Tibial artery (tissue), 4 donors: ENCODE results near the gene ELMO2.

ENCODE experiments used
- DNase-seq, 2 donors: peaks; one replicate each; pipeline ENCODE4 v3.0.0-alpha.2; 2019
- H3K27ac ChIP-seq, 2 donors: fragments of 200-600 bp; sonication (generic) in 1 of 2; 1 replicate in 1 of 2; 2 replicates in 1 of 2; pipeline ENCODE4 v1.5.1; 2018 to 2019; ENCODE audit warnings: mild to moderate bottlenecking in 1 of 2
- H3K27me3 ChIP-seq, 2 donors: fragments of 200-600 bp; sonication (generic) in 1 of 2; one replicate each; pipeline versions ENCODE4 v1.5.1 to v1.6.0; 2016 to 2019
- H3K36me3 ChIP-seq, 3 donors: fragments of 200-600 bp; sonication (generic) in 2 of 3; one replicate each; pipeline ENCODE4 v1.5.1; 2016 to 2019; ENCODE audit warnings: mild to moderate bottlenecking in 2 of 3
- H3K4me1 ChIP-seq, 4 donors: fragments of 200-600 bp; sonication (generic) in 2 of 4; 1 replicate in 3 of 4; 2 replicates in 1 of 4; pipeline ENCODE4 v1.5.1; 2016 to 2019
- H3K4me3 ChIP-seq, 2 donors: fragments of 200-600 bp; sonication (generic) in 1 of 2; 1 replicate in 1 of 2; 2 replicates in 1 of 2; pipeline ENCODE4 v1.5.1; 2018 to 2019; ENCODE audit warnings: mild to moderate bottlenecking in 2 of 2
- H3K9me3 ChIP-seq, 3 donors: fragments of 200-600 bp; sonication (generic) in 1 of 3; one replicate each; pipeline ENCODE4 v1.5.1; 2016 to 2019
- intact Hi-C: fragments of 100-400 bp; cut with DNase I; formaldehyde crosslinking; loops from one replicate; pipeline ENCODE4 v1.15.0; 2023; ENCODE audit warnings: low total_unique reads
- TF ChIP-seq, protein P1 (sequence below), 2 experiments: fragments of 200-600 bp in 1 of 2; fragments of 450-650 bp in 1 of 2; IDR thresholded peaks; one replicate each; pipeline ENCODE4 v1.5.1; 2017 to 2019; ENCODE audit warnings: antibody characterized with exemption in 2 of 2, mild to moderate bottlenecking in 1 of 2, moderate library complexity in 1 of 2

ELMO2 gene

DNA sequence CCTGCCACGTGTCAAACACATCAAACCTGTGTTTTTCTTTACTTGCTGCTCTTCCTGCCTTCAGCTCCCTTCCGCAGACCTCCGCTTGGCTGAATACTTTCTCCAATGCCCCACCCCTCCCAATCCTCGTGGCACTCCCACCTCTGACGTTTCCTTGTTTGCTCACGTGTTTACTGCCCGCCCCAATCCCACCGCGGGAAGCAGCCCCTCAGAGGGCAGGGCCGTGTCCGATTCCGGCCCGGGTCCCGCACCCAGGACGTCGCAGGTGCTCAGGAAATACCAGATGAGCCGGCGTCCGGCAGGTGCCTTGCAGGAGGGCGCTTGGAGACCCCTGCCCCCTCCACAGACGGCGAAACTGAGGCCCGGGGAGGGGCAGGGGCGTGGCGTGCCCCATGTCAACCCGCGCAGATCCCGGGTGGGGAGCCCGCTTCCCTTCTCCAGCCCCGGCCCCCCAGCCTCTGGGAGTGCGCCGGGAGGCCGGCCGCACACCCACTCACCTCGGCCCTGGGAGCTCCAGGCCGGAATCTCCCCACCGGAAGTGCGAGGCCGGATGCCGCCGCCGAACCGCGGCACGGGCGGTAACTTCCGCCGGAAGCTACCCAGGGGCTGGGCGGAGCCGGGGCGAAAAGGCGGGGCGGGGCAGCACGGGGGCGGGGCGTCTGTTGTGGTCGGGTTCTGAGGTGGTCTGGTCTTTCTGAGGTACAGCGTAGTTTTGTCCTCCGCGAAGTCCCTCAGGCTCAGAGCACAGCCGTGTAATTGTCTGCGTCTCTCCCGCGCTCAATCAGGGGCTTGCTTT lies 42.3 kb downstream of the ELMO2 start:
- Histone ChIP-seq H3K27me3 (no peaks in the 10 kb centered on the region), H3K36me3 (peaks cover 17 to 52% (median 37%) of the 10 kb centered on the region in 3 donors), H3K27ac (peak overlapping the region; percentile 90 to 97), H3K9me3 (no peaks in the 10 kb centered on the region), H3K4me3 (peak overlapping the region; percentile 76 to 94), H3K4me1 (peaks cover 0 to 54% (median 33%) of the 10 kb centered on the region in 4 donors)
- intact Hi-C loops, result loop anchor here (2.0 kb wide), 1 partner anchor 43 kb away; the partner anchor contains the start of gene ELMO2
- TF ChIP-seq, protein P1, sequence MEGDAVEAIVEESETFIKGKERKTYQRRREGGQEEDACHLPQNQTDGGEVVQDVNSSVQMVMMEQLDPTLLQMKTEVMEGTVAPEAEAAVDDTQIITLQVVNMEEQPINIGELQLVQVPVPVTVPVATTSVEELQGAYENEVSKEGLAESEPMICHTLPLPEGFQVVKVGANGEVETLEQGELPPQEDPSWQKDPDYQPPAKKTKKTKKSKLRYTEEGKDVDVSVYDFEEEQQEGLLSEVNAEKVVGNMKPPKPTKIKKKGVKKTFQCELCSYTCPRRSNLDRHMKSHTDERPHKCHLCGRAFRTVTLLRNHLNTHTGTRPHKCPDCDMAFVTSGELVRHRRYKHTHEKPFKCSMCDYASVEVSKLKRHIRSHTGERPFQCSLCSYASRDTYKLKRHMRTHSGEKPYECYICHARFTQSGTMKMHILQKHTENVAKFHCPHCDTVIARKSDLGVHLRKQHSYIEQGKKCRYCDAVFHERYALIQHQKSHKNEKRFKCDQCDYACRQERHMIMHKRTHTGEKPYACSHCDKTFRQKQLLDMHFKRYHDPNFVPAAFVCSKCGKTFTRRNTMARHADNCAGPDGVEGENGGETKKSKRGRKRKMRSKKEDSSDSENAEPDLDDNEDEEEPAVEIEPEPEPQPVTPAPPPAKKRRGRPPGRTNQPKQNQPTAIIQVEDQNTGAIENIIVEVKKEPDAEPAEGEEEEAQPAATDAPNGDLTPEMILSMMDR (IDR thresholded peaks at IDR 0.05), result no peak
- peak; percentile 86 to 91 for DNase-seq

DNA sequence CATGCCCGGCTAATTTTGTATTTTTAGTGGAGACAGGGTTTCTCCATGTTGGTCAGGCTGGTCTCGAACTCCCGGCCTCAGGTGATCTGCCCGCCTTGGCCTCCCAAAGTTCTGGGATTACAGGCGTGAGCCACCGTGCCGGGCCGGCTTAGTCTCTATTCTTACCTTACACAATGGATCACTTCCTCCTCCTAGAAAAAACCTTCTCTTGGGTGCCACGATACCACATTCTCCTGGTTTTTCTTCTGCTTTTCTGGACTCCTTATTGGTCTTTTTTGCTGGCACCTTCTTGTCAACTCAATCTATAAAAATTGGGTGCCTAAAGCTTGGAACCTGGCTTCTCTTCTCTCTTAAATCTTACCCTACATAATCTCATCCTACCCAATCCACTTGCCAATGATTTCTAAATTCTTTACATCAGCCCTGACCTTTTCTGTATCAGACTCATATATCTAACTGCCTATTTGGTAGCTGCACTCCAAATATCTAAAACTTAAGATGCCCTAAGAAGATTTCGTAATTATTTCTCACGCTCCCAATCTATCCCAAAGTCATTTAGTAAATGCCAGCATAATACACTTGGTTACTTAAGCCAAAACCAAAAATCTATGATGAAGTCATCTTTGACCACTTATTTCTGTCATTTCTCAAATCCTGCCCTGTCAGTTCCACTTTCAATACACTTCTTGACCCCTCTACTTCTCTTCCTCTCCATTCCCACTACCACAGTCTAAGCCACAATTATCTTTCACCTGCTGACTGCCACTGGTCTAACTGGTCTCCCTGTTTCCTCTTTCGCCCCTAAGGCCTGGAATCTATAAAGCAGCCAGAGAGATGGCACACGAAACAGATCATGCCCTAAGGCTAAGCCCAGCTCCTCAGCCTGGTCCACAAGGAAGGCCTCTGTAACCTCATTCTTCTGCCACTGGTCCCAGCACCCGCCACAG lies 43.2 kb downstream of the ELMO2 start:
- Histone ChIP-seq H3K27me3 (no peaks in the 10 kb centered on the region), H3K36me3 (peaks cover 13 to 52% (median 28%) of the 10 kb centered on the region in 3 donors), H3K9me3 (no peaks in the 10 kb centered on the region), H3K4me3 (peak overlapping the region; percentile 76 to 94), H3K4me1 (peaks cover 0 to 55% (median 36%) of the 10 kb centered on the region in 4 donors), H3K27ac (peak overlapping the region; percentile 90 to 97)
- intact Hi-C loops, result no loop called here
- DNase-seq, result no peak
- TF ChIP-seq, protein P1 (IDR thresholded peaks at IDR 0.05), result no peak

DNA sequence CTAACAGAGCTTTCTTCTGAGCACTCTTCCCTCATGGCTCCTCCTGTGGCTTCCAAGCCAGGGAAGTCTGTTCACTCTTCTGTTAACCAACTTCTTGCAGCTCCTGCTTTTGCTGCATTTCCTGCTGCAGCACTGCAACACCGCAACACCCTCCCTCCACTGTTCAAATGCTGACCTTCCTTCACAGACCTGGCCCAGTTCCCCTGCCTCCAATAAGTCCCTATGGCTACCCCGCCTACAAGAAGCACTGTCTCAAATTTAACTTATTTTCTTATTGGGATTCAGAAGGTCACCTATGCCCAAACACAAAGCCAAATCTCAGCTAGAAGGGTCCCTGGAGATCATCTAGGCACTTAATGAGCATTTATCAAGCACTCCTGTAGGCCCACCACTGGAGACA lies 44.6 kb downstream of the ELMO2 start:
- no peak for DNase-seq
- H3K36me3 ChIP-seq, result peaks cover 6 to 42% (median 14%) of the 10 kb centered on the region in 3 donors
- no peaks in the 10 kb centered on the region for H3K9me3 ChIP-seq
- TF ChIP-seq, protein P1 (IDR thresholded peaks at IDR 0.05), result no peak
- no peak overlapping the region for H3K4me3 ChIP-seq
- intact Hi-C loops, result no loop called here
- H3K27ac ChIP-seq, result no peak overlapping the region
- no peaks in the 10 kb centered on the region for H3K27me3 ChIP-seq
- peaks cover 0 to 65% (median 45%) of the 10 kb centered on the region in 4 donors for H3K4me1 ChIP-seq

DNA sequence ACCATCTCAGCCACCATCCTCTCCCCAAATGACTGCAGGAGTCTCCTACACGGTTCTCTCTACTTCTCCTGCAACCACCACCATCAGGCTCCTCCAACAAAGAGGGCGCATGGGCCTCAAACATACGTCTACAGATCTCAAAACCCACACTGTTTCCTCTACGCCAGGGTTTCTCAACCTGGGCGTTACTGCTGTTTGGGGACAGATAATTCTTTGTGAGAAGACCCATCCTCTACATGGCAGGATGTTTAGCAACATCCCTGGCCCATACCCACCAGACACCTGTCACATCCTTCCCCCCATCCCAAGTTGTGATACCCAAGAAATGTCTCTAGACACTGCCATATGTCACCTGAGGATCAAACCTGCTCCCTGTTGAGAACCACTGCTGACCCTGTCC lies 45.0 kb downstream of the ELMO2 start:
- H3K4me1 ChIP-seq, result peaks cover 0 to 70% (median 49%) of the 10 kb centered on the region in 4 donors
- intact Hi-C loops, result no loop called here

DNA sequence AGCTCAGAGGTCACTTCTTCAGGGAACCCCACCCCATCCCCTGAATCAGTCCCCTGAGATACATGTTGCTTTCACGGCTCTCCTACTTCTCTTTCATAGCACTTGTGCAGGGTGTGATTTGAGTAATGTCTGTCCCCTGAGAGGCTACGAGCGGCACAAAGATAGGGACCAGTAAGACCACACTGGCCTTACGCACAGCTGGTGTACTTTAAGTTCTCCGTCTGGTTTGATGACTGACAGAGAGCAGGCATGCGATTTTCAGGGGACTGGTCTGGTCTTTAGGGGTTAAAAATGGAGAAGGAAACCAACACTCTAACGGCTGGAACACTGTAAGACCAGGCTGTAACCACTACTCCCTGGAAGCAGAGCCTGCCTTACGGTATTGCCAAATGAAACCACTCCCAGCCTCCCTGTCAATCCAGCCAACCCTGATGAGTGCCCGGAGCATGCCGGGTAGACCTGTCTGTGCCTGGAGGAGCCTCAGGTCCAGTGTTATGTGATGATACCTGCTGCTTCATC lies 47.1 kb downstream of the ELMO2 start:
- H3K9me3 ChIP-seq, result no peaks in the 10 kb centered on the region
- peaks cover 0 to 41% (median 0%) of the 10 kb centered on the region in 3 donors for H3K36me3 ChIP-seq
- H3K4me1 ChIP-seq, result peaks cover 0 to 63% (median 48%) of the 10 kb centered on the region in 4 donors
- H3K27me3 ChIP-seq, result no peaks in the 10 kb centered on the region
- intact Hi-C loops, result loop anchor here (10.0 kb wide), 1 partner anchor 264 kb away; no protein-coding TSS in a partner anchor
- H3K27ac ChIP-seq, result no peak overlapping the region
- TF ChIP-seq, protein P1 (IDR thresholded peaks at IDR 0.05), result no peak
- no peak overlapping the region for H3K4me3 ChIP-seq
- DNase-seq, result no peak

More for the DNA sequence above, 45.0 kb downstream of the ELMO2 start:
- no peak for DNase-seq
- no peak overlapping the region for H3K27ac ChIP-seq
- H3K27me3 ChIP-seq, result no peaks in the 10 kb centered on the region
- H3K36me3 ChIP-seq, result peaks cover 4 to 38% (median 10%) of the 10 kb centered on the region in 3 donors
- TF ChIP-seq, protein P1 (IDR thresholded peaks at IDR 0.05), result no peak
- H3K9me3 ChIP-seq, result no peaks in the 10 kb centered on the region
- H3K4me3 ChIP-seq, result no peak overlapping the region
